Stimulated activated CD4-positive, alpha-beta T cell treated with anti-CD3 and anti-CD28 coated beads, TNF-alpha, amount 100 ng/mL, for 24 hours (primary cell): ENCODE measurements around the gene PLP1.
"Not testable (repeated sequence)": the region's sequence is repeated elsewhere in the genome, so short reads cannot be mapped to it uniquely, and the experiment has no call there.

Source experiments
- DNase-seq, 3 experiments: peaks; one replicate each; pipeline ENCODE4 v3.0.0-alpha.2; 2020; ENCODE audit warnings: low read depth in 3 of 3

The PLP1 gene, protein sequence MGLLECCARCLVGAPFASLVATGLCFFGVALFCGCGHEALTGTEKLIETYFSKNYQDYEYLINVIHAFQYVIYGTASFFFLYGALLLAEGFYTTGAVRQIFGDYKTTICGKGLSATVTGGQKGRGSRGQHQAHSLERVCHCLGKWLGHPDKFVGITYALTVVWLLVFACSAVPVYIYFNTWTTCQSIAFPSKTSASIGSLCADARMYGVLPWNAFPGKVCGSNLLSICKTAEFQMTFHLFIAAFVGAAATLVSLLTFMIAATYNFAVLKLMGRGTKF

DNA sequence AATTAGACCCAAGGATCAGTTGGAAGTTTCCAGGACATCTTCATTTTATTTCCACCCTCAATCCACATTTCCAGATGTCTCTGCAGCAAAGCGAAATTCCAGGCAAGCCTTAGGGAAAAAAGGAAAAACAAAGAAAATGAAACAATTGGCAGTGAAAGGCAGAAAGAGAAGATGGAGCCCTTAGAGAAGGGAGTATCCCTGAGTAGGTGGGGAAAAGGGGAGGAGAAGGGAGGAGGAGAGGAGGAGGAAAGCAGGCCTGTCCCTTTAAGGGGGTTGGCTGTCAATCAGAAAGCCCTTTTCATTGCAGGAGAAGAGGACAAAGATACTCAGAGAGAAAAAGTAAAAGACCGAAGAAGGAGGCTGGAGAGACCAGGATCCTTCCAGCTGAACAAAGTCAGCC is at the start of gene PLP1:
TSS of gene PLP1 (plus strand) at position 295 of the 400 bp plus-strand sequence. CDS start 156 bp downstream, outside the sequence.
- DNase-seq: no peak

DNA sequence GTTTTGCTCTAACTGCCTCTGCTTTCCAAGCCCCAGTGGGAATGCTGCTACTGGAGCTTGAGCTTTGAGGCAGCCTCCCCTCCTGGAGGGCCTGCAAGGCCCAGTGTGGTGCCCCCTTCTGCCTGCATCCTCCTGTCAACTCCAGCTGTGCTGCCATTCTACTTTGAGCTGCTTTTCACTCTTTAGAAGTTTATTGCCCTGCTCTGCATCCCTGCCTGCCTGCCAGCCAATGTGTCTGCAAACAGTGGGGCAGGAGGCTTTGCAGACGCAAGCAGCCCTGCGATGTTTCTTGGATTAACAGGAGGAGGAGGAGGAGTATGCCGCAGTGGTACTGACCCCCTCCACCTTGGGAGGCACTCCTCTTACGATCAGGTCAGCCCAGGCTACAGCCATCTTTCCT is 49.5 kb upstream of the PLP1 start:
- no peak for DNase-seq

DNA sequence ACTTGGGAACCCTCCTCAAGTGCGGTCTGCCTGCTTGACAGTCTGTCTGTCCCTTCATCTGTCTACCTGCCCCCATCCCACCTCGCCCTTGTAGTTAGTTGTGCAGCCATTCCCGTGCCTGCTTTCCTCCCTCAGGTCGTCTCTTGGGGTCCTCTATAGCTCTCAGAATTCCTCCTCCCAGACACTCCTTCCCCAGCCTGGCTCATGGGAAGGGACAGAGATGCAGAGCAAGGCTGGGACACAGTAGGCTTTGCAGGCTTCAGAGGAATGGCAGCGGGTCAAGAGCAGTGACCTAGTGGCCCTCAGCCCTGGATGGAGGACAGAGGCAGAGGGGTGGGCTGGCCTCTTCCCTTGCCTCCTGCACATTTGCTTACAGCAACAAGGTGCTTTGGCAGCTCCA is 47.6 kb upstream of the PLP1 start:
- DNase-seq: no peak

DNA sequence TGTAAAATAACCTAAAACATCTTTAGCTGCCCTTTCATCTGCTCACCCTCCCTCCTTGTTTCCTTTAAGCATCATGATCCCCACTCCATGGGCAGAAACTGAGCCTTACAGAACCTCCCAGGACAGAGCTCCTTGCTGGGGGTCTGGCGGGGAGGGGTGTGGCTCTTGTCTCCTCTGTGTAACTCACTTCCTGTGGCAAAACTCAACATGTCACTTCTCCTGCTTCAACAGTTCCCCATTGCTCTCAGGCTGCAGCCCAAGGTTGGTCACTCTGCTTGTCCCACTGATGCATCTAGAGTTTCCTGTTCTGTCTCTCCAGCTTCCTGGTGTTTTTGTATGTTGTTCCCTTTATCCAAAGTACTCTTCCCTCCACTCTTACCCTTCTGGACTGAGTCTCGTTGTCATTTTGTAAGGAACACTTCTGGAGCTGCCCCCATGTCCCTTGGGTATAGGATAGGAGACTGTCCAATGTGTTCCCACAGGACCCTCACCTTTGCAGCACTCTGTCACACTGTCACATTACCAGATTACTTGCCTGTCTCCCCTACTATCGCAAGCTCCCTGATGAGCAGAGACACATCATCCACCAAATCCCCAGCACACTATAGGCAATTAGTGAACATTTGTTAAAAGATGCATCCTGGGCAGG is 46.4 kb upstream of the PLP1 start:
- DNase-seq: no peak

DNA sequence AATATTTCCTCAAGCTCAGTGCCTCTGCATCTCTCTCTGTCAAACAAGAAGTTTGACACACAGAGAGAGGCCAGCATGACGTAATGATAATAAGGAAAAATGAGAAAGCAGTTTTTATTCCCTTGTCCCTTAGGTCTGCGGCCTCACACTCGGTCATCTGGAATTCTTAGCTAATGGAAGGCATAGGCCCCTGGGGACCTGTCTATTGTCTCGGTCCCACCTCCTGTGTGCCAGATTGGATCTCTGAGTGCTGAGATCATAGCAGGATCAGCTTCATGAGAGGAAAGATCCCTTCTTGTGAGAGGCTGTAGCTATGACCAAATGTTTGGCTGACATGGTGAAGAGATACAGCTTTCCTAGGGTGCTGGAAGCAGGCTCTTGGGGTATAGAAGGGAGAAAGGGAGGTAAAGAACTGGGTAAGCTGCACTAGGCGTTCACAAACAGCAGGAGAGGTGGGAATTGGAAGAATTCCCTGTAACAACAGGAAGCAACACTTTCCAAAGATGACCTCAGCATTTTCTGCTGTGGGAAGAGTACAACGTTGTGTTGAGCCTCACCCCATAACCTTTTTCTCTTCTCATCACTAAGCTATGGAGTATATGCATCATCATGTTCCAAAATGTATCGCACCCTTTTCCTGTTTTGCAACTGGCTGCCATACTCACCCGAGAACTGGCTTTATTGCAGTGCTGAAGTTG is 45.7 kb upstream of the PLP1 start:
- DNase-seq: no peak

DNA sequence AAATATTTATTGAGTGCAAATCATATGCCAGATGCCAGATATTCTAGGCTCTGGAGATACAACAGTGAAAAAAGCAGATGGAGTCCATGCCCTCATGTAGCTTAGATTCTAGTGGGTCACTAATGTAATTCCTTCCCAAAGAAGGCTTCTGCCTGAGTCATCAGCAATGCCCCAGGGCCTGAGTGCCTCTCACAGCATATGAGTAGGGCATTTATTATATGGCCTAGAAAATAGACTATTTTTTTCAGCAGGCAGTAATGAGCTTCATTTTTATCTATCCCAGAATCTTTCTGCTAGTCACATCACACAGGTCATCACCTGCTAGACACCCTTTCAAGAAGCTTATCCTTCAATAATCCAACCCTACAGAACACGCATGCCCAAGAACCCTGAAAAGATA is 43.6 kb upstream of the PLP1 start:
- DNase-seq: no peak

DNA sequence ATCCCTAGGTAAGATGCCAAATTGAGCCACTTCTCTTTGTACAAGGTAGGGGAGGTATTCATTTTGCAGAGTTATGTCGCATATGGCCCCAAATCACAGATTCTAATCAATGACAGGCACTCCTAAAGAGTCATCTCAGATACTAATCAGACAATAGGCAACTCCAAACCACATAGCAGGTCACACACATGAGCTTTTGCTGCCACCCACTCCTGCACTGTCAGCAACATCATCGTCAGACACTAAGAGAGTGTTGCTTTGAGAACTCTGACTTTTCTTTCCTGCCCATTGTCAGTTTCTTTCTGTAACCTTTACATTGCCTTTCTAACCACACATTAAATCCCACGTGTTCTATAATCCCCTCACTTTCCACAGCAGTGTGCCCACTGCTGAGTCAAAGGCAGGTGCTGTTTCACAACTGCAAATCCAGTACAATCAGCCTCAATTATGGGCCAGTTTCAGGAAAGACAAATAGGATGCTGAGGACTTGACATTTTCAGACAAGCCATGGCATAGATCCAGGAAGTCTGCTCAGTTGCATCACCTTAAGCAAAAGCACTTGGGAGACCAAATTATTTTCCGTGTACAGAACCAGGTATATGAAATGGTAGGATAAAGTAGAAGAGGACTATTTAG is 42.4 kb upstream of the PLP1 start:
- DNase-seq: no peak

DNA sequence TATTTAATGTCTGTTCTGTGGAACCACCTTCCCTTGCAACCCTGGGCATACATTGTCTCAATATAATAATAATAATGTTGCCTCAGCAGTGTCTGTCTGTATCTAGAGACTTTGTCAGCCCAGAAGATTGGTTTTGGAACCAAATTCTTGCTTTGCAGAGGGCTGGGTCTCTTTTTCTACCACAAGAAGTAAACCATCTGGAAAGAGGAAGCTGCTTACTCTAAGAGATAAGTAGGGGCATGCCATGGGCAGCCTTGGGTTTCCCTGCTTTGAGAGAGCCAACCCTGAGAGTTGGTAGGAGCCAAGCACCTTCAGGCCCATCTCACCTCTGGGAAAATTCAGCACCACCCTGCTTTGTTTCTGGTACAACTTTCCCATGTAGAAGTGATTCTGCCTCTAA is 38.9 kb upstream of the PLP1 start:
- DNase-seq: no peak

DNA sequence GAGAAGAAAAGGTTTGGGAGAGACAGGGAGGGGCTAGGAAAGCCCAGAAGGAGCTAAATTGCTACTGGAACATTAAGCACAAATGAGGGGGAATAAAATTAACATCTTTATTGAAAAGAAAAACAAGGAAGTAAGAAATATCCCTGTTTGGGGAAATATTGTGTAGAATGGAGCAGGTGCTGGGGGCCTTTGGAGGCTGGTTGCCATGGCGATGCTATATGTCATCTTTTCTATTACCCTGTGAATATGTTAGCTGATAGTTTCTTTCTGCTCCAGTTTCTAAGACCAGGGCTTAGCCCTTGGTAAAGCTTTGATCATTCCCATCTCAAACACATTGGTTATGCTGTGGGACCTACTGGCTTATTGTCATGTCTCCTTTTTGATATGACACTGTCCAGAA is 37.2 kb upstream of the PLP1 start:
- no peak for DNase-seq

DNA sequence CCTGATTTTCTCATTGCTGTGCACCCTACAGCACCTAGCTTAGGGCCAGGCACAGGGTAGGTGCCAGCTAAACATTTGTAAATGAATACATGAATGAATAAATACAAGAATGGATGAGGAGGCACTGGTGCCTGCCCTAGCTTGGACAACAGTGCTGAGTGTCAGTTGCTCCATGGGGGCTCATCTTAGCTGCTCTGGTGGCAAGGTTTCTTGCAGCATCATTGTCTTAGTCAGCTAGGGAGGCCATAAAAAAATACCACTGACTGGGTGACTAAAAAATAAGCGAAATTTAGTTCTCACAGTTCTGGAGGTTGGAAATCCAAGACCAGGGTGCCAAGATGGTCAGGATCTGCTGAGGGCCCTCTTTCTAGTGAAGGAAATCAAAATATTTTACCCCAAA is 34.8 kb upstream of the PLP1 start:
- DNase-seq: no peak

DNA sequence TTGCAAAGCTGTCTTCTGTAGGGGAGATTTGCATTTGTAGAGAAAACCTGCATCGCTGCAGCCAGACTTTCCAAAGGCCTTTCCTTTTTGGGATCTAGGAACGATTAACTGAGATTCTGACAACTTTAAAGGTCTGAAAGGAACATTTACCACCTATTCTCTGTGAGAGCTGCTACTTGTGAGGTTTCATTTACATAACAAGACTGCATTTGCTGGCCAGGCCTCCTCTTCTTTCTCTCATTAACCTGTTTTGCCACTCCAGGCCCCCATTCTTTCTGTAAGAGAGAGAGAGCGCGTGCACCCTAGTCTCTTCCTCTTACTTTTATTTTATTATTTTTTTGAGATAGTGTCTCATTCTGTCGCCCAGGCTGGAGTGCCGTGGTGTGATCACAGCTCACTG is 34.3 kb upstream of the PLP1 start:
- DNase-seq: no peak

DNA sequence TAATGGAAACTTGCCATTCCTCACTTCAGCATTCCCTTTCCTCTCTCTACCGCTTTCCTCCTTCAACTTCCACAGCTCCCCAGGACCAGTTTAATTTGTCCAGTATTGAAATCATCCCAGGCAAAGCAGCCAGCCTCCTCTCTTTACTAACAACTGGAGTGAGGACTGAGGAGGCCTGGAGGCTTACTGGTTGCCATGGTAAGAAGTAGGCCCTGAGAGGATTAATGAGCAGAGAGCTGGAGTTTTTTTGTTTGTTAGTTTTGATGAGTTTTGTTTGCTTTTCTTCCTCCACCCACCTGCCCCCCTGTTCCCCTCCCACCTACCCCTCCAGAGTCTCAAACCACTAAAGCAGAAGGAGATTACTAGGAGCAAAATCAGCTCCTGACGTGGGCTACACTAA is 29.5 kb upstream of the PLP1 start:
- DNase-seq: no peak

DNA sequence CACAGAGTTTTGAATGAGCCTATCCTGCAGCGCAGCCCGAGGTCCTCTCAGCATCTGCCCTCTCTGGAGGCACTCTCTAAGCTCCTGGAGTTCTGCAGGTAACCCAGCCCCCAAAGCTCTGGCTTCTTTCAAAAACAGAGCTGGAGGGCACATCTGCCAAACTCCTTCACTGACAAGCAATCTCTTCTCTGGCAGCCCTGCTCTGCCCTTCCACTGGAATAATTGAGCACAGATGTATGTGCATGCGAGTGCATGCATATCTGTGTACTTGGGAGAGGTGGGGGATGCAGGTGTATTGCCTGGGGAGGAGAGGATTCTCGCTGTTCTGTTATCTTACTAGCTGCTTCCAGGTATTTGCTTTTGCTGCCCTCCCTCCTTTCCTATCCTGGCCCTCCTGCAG is 22.2 kb upstream of the PLP1 start:
- no peak for DNase-seq

DNA sequence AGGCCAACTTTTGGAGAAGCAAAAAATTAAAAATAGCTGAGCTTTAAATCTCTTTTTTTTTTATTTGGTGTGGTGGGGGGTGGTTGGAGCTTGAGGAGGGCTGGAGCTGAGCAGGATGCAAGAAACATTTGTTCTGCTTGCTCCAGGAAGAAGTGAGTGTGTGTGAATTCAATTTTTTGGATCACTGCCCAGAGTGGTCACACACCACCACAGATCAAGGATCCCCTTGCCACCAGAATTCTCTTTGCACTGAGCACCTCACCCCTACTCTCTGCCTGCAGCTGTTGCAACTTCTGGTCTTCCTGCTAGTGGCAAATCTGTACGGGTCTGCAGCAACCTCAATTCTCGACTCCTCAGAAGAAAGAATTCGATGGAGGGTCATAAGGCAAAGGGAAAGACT is 19.9 kb upstream of the PLP1 start:
- DNase-seq: no peak

DNA sequence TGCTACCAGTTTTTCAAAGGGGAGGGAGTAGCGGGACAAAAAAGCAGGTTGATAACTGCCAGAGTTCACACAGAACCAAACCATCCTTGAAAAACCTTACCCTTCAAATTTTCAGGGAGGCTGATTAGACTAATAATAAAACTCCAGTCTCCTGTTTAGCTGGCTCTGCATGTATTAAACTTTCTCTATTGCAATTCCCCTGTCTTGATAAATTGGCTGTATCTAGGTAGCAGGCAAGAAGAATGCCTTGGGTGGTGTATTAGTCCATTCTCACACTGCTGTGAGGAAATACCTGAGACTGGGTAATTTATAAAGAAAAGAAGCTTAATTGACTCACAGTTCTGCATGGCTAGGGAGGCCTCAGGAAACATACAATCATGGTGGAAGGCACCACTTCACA is 18.1 kb upstream of the PLP1 start:
- DNase-seq: no peak

DNA sequence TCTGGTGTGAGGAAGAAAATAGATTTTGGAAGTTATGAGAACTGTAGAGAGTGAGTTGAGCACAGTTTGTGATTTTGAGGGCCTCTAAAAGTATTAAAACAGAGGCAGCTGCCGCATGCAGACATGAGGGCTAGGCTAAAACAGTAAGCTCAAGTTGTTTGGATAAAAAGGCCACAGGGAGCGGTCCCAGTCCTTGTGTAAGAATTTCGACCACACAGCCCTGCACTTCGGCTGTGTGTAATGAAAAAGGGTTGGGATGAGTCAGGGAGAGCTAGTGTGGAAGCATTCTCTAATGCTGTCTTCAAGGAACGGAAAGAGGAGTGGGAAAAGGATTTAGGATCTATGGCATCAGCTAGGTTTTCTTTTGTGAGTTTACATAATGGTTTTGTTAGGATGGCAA is 13.1 kb upstream of the PLP1 start:
- DNase-seq: not testable (repeated sequence)

DNA sequence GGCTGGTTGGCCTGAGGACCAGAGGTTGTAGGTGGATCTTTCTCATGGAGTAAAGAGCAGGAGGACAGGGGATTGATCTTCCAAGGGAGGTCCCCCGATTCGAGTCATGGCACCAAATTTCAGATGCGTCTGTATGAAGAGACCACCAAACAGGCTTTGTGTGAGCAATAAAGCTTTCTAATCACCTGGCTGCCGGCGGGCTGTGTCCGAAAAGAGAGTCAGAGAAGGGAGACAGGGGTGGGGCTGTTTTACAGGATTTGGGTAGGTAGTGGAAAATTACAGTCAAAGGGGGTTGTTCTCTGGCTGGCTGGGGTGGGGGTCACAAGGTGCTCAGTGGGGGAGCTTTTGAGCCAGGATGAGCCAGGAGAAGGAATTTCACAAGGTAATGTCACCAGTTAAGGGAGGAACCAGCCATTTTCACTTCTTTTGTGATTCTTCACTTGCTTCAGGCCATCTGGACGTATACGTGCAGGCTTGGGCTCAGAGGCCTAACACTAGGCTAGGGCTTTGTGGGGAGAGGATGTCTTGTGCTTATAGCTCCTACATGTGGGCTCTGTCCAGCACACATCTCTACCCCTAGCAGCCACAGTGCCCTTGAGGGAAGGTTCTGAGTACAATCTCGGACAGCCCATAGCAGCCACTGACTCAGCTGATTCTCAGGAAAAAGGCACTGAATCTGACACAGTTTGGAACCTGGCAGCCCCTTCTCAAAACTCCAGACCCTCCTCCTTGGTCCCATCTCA is 9.7 kb upstream of the PLP1 start:
- not testable (repeated sequence) for DNase-seq

DNA sequence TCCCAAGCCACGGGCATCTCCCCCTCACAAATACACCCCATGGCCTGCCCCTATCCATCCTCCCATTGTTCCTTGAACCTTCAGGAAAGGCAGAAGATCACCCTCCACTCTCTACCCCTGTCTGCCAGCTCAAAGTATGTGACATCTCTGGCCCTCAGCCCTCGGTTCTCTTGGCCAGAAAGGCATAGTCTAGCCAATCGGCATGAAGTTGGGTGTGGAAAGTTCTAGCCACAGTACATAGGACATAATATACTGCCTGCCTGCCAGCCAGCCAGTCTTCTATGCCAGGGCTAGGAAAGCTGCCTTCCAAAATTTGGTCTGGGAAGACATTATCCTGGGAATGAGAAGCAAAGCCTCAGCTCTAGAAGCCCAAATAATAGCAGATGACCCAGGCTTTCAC is 3.2 kb upstream of the PLP1 start:
- no peak for DNase-seq

DNA sequence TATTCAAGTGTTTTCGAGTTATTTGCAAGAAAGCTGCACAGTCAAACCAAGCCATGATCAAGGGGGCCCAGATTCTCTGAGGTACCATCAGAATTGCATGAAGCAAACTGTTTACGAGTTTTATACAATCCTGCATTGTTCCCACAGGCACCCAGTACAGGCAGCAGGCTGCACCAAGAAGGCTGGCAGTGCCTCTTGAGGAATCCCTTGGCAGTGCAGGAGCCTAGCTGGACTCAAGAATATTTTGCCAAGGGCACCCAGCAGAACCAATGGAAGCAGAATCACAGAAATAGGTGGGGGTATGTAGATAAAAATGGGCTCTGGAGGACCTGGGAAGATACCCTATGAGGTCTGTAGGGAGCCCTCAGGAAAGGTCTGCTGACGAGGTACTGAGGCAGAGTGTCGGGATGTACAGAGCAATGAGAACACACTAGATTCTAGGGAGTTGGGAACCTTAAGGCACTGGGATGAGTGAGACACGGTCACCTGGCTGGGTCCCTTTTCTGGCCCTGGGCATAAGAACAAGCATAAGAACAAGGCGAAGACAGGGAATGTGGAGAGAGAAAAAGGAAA is 2.5 kb upstream of the PLP1 start:
- no peak for DNase-seq

DNA sequence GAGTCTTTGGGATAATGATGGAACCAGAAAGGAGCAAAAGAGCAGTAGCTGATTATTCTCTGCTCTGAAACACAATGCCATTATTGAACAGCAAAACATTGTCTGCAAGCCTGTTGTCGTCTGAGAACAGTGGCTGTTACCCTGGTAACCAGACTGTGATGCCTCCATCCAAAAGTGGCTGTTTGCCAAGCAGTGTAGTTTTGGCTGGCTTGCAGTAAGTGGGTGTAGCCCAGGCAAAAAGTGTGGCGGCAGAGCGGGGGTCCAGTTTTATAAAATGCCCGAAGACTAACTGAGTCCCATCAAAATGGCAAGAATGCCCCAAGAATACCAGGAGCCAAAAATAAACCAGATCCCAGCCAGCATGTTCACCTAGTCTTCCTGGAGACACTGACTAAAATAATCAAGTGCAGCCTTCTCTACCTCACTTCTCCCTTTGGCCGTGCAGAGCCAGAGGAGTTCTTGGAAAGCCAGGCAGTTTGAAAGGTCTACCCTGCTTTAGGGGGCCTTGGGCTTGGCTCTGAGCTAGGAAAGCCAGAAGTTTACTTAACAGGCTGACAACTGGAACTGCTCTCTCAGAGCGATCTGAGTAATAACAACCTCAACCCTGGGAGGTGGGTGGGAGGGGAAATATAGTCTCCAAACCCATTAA is 2.6 kb downstream of the PLP1 start:
- DNase-seq: no peak
